IMR-90 (cell line): Measurements from ENCODE around the gene IFIT2. TPM values are rescaled to one million over a fixed set of nuclear protein-coding genes. Genes with fewer than 3 reads are reported as not detected.

Experiments
- ATAC-seq: fragments of 200-7000 bp; cut with Tn5 transposase; 2 replicates; pipeline ENCODE4 v1.9.1; 2020; ENCODE audit warnings: low read depth, mild to moderate bottlenecking, moderate library complexity
- BruUV-seq: library from RNA; stranded (reverse); fragments of 400-500 nt; replicated peaks from 2 replicates; lab custom pipeline; 2021; lab: Mats Ljungman, UMichigan
- CTCF ChIA-PET: fragments of 300-600 bp; formaldehyde crosslinking; extraction: SDS; loops from one replicate; lab custom pipeline; 2021; ENCODE audit warnings: antibody characterized with exemption; lab: Yijun Ruan, JAX
- POLR2A ChIA-PET: fragments of 300-600 bp; sonication (Branson Sonifier 250); formaldehyde crosslinking; loops from one replicate; lab custom pipeline; 2022; ENCODE audit warnings: antibody characterized with exemption; ENCODE audit not compliant: unreplicated experiment; lab: Charles Lee
- DNase-seq: peaks from one replicate; pipeline ENCODE4 v3.0.0; 2013
- H2AFZ ChIP-seq: replicated peaks from 2 replicates; pipeline ENCODE3; 2013; ENCODE audit warnings: low read length, mild to moderate bottlenecking; ENCODE audit not compliant: poor library complexity
- H2AK5ac ChIP-seq: 2 replicates; pipeline ENCODE4 v1.6.1; 2013; ENCODE audit warnings: low read depth, low read length, inconsistent platforms
- H2AK9ac ChIP-seq: replicated peaks from 2 replicates; pipeline ENCODE3; 2013; ENCODE audit warnings: mild to moderate bottlenecking, low read depth, low read length, moderate library complexity; ENCODE audit not compliant: poor library complexity
- H2BK120ac ChIP-seq: 2 replicates; pipeline ENCODE4 v1.6.1; 2013; ENCODE audit warnings: low read depth, low read length, inconsistent platforms
- H2BK15ac ChIP-seq: 3 replicates; pipeline ENCODE4 v1.6.1; 2013; ENCODE audit warnings: low read depth, low read length, inconsistent platforms
- H2BK20ac ChIP-seq: 2 replicates; pipeline ENCODE4 v1.6.1; 2013; ENCODE audit warnings: low read depth, mild to moderate bottlenecking, inconsistent platforms, low read length, moderate library complexity
- H2BK5ac ChIP-seq: 2 replicates; pipeline ENCODE4 v1.6.1; 2013; ENCODE audit warnings: mild to moderate bottlenecking, low read depth, low read length, inconsistent platforms; ENCODE audit not compliant: poor library complexity, severe bottlenecking
- H3K14ac ChIP-seq: replicated peaks from 2 replicates; pipeline ENCODE4 v1.6.1; 2013; ENCODE audit warnings: low read depth, low read length, inconsistent platforms
- H3K18ac ChIP-seq: 2 replicates; pipeline ENCODE4 v1.6.1; 2013; ENCODE audit warnings: low read depth, low read length, control low read depth
- H3K23ac ChIP-seq: 2 replicates; pipeline ENCODE4 v1.6.1; 2013; ENCODE audit warnings: low read depth, low read length, inconsistent platforms
- H3K27ac ChIP-seq: 2 replicates; pipeline ENCODE4 v1.5.1; 2013; ENCODE audit warnings: mild to moderate bottlenecking, control low read depth, low read length; ENCODE audit not compliant: insufficient read depth
- H3K27me3 ChIP-seq: 2 replicates; pipeline ENCODE4 v1.6.1; 2013; ENCODE audit warnings: low read length; ENCODE audit not compliant: control insufficient read depth, insufficient read depth
- H3K36me3 ChIP-seq: 2 replicates; pipeline ENCODE4 v1.6.1; 2013; ENCODE audit warnings: low read length, mixed read lengths; ENCODE audit not compliant: control insufficient read depth, insufficient read depth
- H3K4ac ChIP-seq: 2 replicates; pipeline ENCODE4 v1.6.1; 2013; ENCODE audit warnings: low read depth, low read length, inconsistent platforms
- H3K4me1 ChIP-seq: 2 replicates; pipeline ENCODE4 v1.6.1; 2013; ENCODE audit warnings: low read length, mixed read lengths; ENCODE audit not compliant: control insufficient read depth, insufficient read depth
- H3K4me2 ChIP-seq: 2 replicates; pipeline ENCODE4 v1.6.1; 2013; ENCODE audit warnings: low read depth, mild to moderate bottlenecking, control low read depth, low read length, moderate library complexity
- H3K4me3 ChIP-seq: 2 replicates; pipeline ENCODE4 v1.5.1; 2013; ENCODE audit warnings: low read depth, mild to moderate bottlenecking, control low read depth, low read length, moderate library complexity; ENCODE audit not compliant: insufficient read depth
- H3K56ac ChIP-seq: 2 replicates; pipeline ENCODE4 v1.6.1; 2013; ENCODE audit warnings: low read length, inconsistent platforms; ENCODE audit not compliant: insufficient read depth; ENCODE audit errors: extremely low read depth
- H3K79me1 ChIP-seq, 2 experiments: 2 replicates each; pipeline ENCODE4 v1.6.1; 2013; ENCODE audit warnings: low read length in 2 of 2, inconsistent platforms in 1 of 2, low read depth in 1 of 2
- H3K9ac ChIP-seq: 2 replicates; pipeline ENCODE4 v1.6.1; 2013; ENCODE audit warnings: low read depth, low read length, control low read depth
- H3K9me1 ChIP-seq: 2 replicates; pipeline ENCODE4 v1.6.1; 2013; ENCODE audit warnings: low read length, inconsistent platforms; ENCODE audit not compliant: insufficient read depth
- H3K9me3 ChIP-seq: 2 replicates; pipeline ENCODE4 v1.6.1; 2013; ENCODE audit warnings: low read length; ENCODE audit not compliant: control insufficient read depth, insufficient read depth
- H4K20me1 ChIP-seq: 2 replicates; pipeline ENCODE4 v1.6.1; 2013; ENCODE audit warnings: low read length, inconsistent platforms; ENCODE audit not compliant: insufficient read depth
- H4K5ac ChIP-seq: 2 replicates; pipeline ENCODE4 v1.6.1; 2013; ENCODE audit warnings: mild to moderate bottlenecking, low read depth, low read length, control low read depth
- H4K8ac ChIP-seq, 2 experiments: 2 replicates each; pipeline ENCODE4 v1.6.1; 2013; ENCODE audit warnings: low read depth in 2 of 2, low read length in 2 of 2, control low read depth in 1 of 2, inconsistent platforms in 1 of 2
- H4K91ac ChIP-seq: 2 replicates; pipeline ENCODE4 v1.6.1; 2013; ENCODE audit warnings: low read depth, low read length, inconsistent platforms; ENCODE audit not compliant: insufficient read depth
- CEBPB ChIP-seq: IDR thresholded peaks from 2 replicates; pipeline ENCODE4 v1.6.1; 2012; ENCODE audit warnings: low read depth, low read length, improper control_type of control experiment
- MXI1 ChIP-seq: IDR thresholded peaks from 2 replicates; pipeline ENCODE4 v1.6.1; 2012; ENCODE audit warnings: low read depth, mild to moderate bottlenecking, low read length, moderate library complexity, borderline replicate concordance
- WGBS, 2 experiments: methylation state at CpG; one replicate each; pipeline versions ENCODE4 v1.1.5 to v1.1.7; 2013; ENCODE audit warnings: missing lambda C conversion rate in 2 of 2; ENCODE audit not compliant: insufficient read length in 1 of 2; ENCODE audit errors: extremely low coverage in 2 of 2; 5-methylcytosine and 5-hydroxymethylcytosine counted together
- dilution Hi-C: fragments of 300-500 bp; cut with HindIII; formaldehyde crosslinking; loops from one replicate; pipeline ENCODE4 v1.14.3; 2018; ENCODE audit warnings: low sequenced_read_pairs; ENCODE audit not compliant: unreplicated experiment
- in situ Hi-C: fragments of 300-500 bp; cut with MboI; formaldehyde crosslinking; loops from 3 replicates; pipeline ENCODE4 v1.14.3; 2019; ENCODE audit warnings: low sequenced_read_pairs, inconsistent platforms, mixed read lengths
- intact Hi-C: fragments of 100-400 bp; cut with micrococcal nuclease; formaldehyde crosslinking; loops from 2 replicates; pipeline ENCODE4 v1.10.0; 2022
- polyA plus RNA-seq, 3 experiments: library from polyadenylated mRNA; depleted of rRNA; stranded (reverse); fragments of >200 nt; gene quantifications; 2 replicates each; pipeline ENCODE4 v1.2.3, GENCODE V29; 2012; ENCODE audit warnings: low replicate concordance in 1 of 3
- total RNA-seq: library from RNA; depleted of rRNA; stranded (reverse); fragments of >200 nt; gene quantifications from 2 replicates; pipeline ENCODE4 v1.2.3, GENCODE V29; 2012

IFIT2 gene
- total and polyA plus RNA-seq, 2 of the 4 experiments (the other 2 are of a cell fraction), result 1.1 to 2.2 TPM

DNA sequence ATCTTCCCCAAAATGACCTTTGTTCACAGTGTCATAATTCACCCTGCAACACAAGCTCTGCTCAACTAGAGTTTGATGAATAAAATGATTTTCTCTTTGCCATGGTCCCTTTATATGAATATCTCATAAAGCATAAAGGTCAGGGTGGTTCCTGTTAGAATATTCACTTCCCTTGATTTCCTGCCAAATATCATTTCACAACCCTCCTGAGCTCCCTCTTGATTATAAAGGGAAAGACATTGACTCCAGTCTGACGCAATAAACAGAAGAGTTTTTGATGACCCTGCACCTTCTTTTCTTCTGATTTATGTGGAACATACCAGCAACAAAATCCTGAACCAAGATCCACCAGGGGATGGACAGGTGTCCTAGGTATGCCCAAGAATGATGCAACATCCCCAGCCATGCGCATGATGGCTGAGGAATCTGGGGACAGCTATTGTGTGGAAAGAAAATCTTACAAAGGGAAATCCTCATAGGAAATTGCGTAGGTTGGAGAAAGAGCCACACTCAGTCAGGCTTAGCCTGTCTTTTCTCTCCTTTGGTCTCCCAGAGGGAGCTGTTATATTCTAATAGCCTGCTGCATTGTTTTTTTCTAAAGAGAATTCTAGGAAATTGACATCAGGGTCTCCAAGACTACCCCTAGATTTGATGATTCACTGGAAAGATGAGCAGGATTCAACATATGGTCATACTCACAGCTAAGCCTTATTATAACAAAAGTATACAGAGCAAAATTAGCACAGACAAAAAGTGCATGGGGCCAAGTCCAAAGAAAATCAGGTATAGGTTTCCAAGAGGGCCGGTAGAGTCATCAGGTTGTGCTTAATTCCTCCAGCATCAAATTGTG is 44.8 kb downstream of the IFIT2 start:
- H3K27ac ChIP-seq, result no peak overlapping the region
- no peak overlapping the region for H2AK9ac ChIP-seq
- H4K20me1 ChIP-seq, result no peaks in the 10 kb centered on the region
- H3K4me3 ChIP-seq, result no peak overlapping the region
- no peak overlapping the region for H4K8ac ChIP-seq
- H3K36me3 ChIP-seq, result no peaks in the 10 kb centered on the region
- H2BK15ac ChIP-seq, result no peak overlapping the region
- peaks cover 13% of the 10 kb centered on the region for H3K4me1 ChIP-seq
- no peaks in the 10 kb centered on the region for H3K9me3 ChIP-seq
- H3K23ac ChIP-seq, result no peak overlapping the region
- no peak for TF ChIP-seq MXI1
- TF ChIP-seq CEBPB, result peak; percentile 85
- intact Hi-C loops, result no loop called here
- ChIA-PET CTCF (no interaction called here), POLR2A (no interaction called here)
- no peak overlapping the region for H3K18ac ChIP-seq
- H3K4me2 ChIP-seq, result no peak overlapping the region
- H4K91ac ChIP-seq, result no peak overlapping the region
- 100% methylated on average over 1 of the region's 4 CpGs; no CpG with 5 or more reads in 1 of the 2 experiments for WGBS, 2 experiments
- no peak for ATAC-seq
- peak; percentile 55 for DNase-seq
- no peaks in the 10 kb centered on the region for H3K79me1 ChIP-seq
- dilution Hi-C loops, result no loop called here
- no peak overlapping the region for H3K4ac ChIP-seq
- H3K14ac ChIP-seq, result 0 out of 2 replicates have a peak overlapping the region, but pooled peaks have one; percentile 5
- H3K56ac ChIP-seq, result no peak overlapping the region
- H3K9ac ChIP-seq, result no peak overlapping the region
- H2AK5ac ChIP-seq, result peak overlapping the region; percentile 47; the same call in 1 of the 2 replicates
- H4K5ac ChIP-seq, result peak overlapping the region; percentile 4; the same call in 1 of the 2 replicates
- H2BK20ac ChIP-seq, result no peak overlapping the region; the same call in 1 of the 2 replicates
- in situ Hi-C loops, result no loop called here
- no peak overlapping the region for H2AFZ ChIP-seq
- no TSS peak for BruUV-seq
- no peaks in the 10 kb centered on the region; the same call in 1 of the 2 replicates for H3K9me1 ChIP-seq
- H2BK5ac ChIP-seq, result no peak overlapping the region
- H2BK120ac ChIP-seq, result no peak overlapping the region
- no peaks in the 10 kb centered on the region for H3K27me3 ChIP-seq
